Fibroblast of skin of scalp (primary cell): ENCODE measurements around the gene ABCA2.
"Not testable (repeated sequence)": the region's sequence is repeated elsewhere in the genome, so short reads cannot be mapped to it uniquely, and the experiment has no call there.

Experiments
- DNase-seq: peaks from one replicate; pipeline ENCODE4 v3.0.0-alpha.2; 2013

The ABCA2 gene

DNA sequence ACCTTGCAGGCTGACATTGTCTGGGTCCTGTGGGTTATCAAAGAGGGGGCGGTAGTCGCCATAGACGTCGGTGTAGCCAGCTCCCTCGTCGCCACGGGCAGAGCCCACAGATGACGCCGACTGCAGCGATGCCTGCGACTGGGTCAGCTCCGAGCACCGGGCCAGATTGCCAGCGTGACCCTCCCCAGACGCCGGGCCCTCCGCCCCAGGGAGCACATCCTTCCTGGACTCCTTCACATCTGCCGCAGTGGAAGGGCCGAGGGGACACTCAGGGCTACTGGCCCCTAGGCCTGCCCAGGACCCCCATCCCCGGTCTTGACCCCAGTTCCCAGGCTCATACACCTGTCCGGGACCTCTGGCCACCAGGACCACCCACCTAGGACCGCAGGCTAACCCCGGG lies 13.9 kb downstream of the ABCA2 start:
- no peak for DNase-seq

DNA sequence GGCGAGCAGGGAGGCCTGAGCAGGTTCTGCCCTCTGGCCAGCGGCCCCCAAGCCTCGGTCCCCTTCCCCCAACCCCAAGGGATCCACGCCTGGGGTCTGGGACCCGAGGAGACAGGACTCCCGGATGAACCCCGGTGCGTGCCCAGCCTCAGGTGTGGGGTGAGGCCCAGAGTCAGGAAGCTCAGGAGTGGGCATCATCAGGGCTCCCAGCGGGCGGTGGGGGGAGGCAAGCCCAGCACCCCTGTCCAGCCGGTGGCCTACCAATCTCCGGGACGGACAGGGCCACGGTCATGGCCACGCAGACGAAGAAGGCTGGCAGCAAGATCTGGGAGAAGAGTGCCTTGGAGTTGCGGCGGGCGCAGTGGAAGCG lies 14.5 kb downstream of the ABCA2 start:
- no peak for DNase-seq

DNA sequence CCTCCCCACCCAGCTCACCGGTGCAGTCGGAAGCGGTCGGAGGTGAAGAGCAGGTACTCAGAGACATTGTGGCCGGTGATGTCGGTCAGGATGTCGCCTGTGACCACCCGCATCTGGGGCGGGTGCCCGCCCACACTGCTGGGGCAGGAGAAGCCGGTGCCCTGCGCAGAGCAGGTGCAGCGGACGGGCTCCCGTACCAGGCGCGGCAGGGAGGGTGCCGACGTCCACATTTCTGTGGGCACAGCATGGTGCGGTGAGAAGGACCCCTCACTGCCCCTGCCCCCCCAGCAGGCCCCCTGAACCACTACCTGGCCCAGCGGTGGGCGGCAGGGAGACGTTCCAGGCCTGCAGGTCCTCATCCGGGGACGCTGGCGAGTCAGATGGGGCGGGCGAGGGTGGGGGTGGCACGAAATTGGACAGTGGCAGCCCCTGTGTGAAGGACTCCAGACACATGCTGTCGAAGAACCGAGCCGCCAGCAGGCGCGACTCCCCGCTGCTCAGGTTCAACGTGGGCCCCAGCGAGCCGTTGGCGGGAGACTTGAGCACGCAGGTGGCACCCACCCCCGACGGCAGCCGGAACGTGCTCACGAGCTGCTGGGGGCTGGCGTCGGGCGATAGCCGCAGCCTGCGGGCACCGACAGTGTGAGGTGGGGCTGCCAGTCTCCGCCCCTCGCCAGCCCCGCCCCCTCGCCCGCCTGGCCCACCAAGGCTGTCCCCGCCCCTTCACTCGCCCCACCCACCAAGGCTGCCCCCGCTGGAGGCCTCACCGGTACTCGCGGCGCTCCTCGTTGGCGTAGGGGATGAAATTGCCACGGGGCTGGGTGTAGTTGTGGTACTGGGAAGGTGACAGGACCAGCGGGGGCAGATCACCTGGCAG lies 15.1 kb downstream of the ABCA2 start:
- no peak for DNase-seq

DNA sequence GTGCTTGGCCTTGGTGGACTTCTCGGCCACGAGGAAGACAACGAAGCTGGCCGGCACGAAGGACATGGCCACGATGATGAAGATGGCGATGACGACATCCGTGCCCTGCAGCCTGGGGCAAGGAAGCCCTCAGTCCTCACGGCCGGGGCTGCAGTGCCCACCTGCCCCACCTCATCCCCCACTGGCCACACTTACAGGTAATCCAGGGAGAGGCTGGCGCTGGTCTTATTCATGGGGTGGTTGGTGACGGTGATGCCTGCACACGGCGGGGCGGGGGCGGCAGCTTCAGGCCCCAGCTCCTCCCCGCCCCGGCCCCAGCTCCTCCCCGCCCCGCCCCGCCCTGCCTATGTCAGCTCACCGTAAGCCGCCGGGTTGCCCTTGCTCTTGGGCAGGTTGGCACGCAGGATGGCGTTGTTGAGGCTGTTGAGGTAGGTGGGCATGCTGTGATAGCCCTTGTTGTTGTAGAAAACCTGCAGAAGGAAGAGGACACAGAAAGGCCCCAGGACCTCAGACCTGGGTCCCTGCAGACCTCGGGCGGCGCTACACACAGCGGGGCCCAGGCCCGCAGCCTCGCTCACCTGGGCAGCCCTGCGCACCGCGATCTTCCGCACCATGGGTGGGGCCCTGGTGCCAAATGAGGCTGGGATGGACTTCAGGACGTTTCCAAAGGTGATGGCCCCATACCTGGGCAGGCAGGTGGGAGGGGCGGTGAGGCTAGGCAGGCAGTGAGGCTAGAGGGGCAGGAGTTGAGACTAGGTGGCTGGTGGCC lies 15.9 kb downstream of the ABCA2 start:
- no peak for DNase-seq

DNA sequence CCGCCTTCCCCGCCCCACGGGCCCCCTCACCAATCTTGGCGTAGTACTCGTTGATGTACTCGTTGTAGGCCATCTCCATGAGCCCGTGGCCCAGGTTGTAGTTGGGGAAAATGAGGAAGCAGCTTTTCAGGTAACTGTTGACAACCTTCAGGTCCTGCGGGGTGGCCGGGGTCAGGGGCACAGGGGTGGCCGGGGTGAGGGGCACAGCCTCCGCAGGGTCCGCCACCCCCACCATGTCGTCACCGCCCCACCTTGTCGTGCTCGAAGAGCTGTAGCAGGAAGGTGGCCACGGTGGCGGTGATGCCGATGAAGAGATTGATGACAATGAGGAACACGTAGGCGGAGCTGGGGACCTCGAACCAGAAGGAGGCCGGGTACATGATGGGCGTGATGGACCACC lies 16.9 kb downstream of the ABCA2 start:
- DNase-seq, result no peak

DNA sequence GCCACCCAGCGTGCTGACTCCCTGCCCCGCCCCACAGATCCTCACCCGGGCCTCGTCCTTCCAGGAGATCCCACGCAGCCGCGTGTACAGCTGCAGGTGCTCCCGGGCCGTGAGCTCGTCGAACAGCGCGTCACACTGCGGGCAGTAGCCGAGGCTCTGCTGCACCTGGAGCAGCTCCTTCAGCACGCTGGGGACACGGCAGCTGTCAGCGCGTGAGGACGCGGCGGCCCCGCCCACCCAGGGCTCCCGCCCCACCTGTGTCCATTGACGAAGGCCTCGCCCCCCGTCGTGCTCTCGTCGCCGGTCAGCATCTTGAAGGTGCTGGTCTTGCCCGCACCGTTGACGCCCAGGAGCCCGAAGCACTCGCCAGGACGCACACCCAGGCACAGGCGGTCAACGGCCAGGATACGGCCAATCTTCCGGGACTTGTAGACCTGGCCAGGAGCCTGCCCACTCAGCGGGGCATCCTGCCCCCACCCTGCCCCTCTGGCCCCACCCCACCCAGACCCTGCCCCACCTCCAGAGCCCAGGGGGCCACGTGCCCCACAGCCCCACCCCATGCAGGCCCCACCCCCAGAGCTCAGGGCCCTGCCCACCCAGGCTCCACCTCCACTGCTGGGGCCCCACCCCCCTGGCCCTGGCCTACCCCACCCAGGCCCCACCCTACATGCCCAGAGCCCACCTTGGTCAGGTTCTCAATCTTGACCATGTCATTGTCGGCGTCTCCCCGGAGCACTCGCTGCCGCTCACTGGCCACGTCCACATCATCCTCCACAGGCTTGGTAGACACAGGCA lies 17.9 kb downstream of the ABCA2 start:
- DNase-seq, result no peak

DNA sequence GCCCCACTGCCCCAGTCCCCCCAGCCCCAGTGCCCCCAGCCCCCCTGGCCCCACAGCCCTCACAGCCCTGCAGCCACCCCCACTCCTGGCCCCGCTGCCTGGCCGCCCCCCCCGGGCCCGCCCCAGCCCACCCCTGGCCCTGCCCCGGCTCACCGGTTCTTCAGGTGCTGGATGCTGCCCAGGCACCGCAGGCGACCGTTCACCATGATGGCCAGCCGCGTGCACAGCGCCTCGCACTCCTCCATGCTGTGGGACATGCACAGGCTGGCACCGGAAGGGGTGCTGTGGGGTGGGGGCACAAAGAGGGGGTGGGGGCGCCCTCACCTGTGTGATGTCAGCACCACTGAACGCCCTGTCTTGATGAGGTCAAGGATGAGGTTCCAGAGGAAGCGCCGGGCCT lies 18.8 kb downstream of the ABCA2 start:
- DNase-seq, result no peak

DNA sequence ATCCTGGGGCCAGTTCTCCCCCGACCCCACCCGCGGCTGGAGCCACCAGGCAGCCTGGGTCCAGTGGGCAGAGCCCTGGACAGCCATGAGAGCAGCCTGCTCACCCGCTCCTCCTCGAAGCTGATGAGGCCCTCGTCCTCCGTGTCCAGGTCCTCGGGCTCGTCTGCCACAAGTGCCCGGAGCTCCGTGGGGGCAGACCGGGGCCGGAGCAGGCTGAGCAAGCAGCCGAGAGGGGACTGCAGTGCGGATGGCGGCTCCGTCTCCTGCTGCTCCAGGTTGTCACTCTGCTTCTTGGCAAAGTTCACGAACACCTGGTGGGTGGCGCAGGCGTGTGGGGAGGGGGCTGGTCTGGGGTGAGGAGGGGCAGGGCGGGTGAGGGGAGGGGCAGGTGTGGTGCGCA lies 19.7 kb downstream of the ABCA2 start:
- no peak for DNase-seq

DNA sequence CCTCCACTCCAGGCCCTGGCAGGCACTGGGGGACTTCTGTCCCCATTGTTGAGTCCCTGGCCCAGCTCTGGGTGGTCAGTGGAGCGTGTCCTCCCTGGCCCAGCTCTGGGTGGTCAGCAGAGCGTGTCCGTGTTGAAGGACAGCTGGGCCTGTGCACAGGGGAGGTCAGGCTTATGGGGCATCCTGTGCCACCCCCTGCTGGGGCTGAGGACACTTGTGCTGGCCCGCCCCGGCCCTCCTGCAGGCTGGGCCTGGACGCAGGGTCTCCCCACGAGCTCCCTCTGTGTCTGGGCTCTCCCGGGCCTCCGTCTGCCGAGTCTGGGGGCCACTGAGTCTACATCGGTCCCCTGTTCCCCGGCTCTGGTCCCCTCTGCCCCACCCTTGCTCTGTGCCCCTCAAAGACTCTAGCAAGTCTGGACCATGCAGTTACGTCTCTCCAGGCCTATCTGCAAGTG lies 20.2 kb downstream of the ABCA2 start:
- no peak for DNase-seq

DNA sequence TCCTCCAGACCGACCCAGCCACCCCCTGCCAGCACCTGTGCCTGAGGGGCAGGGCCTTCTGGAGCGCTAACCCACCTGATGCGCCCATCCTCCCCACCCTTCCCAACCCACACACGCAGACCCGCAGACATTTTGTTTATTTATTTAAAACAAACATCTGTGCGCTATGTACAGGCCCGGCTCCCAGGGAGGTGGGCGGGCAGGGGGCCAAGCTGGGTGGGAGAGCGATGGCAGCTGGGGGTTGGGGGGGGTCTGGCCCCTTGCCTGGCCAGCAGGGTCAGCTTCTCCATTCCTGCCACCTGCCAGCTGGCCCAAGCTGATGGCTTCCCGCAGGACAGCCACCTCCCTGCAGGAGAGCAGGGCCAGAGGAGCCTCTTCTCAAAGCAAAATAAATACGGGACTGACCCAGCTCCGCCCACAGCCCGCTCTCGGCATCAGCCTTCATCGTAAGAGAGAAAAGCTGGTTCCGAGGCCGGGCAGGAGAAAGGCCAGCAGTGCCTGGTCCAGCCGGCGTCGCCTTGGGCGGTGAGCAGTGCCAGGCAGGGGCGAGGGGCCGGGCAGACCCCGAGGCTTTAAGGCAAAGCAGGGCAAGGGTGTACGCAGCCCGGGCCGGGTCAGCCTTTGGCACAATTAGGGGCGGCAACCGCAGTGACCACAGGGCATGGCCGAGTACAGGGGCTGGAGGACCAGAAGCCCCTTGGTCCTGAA lies 20.8 kb downstream of the ABCA2 start:
- no peak for DNase-seq

DNA sequence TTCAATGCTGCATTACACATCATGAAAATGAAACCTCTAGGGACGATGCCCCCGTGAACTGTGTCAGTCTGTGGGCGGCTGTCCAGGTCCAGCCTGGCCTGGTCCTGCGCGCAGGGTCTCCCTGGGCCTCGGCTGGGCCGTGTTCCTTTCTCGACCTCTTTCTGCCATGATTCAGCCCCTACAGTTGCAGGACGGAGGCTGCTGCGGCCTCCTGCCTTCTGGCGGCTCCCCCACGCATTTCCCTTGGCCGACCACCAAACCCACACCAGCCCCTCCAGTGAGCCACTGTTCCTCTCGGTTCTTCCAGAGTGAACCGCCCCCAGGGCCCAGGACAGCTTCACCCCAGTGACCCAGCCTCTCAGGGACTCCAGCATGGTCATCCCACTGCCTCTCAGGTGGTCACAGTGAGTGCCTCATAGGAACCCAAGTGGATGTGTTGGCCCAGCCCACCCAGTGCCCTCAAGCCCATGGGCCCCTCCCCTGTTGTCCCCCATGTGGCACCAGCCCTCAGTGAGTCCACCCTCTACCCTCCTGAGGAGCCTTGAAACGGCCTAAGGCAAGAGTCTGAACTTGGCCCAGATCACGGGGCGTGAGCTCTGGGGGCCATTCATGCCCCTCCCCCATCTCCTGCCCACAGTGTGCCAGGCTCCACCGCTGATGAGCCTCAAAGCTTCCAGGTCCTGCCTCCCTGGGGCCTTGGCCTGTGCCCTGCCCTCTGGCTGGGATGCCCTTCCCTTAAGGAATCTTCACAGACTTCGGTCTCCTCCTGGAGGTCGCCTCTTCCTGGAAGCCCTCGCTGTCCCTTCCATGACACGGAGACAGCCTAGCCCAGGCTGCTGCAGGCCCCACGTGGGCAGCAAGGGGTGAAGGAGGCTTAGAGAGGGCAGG lies 21.7 kb downstream of the ABCA2 start:
- DNase-seq, result no peak

DNA sequence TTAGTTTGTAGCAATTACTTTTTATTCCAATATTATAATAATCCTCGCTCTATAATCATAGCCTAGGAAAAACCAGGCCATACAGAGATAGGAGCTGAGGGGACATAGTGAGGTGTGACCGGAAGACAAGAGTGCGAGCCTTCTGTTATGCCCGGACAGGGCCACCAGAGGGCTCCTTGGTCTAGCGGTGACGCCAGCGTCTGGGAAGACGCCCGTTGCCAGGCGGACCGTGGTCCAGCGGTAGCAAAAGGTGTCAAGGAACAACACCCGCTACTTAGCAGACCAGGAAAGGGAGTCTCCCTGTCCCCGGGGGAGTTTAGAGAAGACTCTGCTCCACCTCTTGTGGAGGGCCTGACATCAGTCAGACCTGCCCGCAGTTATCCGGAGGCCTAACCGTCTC lies 23.8 kb downstream of the ABCA2 start:
- not testable (repeated sequence) for DNase-seq

DNA sequence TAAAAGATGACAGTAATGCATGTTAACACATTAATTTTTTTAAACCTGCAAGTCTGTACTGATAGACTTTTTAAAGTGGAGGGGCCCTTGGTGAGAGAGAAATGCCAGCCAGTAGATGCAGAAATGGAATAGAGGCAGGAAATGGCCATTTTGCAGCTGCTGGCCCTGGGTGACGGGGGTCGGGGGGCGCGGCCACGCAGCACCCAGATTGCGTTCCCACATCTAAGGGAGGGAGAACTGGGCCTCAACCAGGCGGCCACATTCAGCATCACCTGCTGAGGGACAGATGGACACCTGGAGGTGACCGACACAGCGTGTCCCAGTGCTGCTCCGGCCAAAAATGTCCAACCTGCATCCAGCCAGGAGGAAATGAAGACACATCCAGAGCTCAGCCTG lies 25.4 kb downstream of the ABCA2 start:
- no peak for DNase-seq

DNA sequence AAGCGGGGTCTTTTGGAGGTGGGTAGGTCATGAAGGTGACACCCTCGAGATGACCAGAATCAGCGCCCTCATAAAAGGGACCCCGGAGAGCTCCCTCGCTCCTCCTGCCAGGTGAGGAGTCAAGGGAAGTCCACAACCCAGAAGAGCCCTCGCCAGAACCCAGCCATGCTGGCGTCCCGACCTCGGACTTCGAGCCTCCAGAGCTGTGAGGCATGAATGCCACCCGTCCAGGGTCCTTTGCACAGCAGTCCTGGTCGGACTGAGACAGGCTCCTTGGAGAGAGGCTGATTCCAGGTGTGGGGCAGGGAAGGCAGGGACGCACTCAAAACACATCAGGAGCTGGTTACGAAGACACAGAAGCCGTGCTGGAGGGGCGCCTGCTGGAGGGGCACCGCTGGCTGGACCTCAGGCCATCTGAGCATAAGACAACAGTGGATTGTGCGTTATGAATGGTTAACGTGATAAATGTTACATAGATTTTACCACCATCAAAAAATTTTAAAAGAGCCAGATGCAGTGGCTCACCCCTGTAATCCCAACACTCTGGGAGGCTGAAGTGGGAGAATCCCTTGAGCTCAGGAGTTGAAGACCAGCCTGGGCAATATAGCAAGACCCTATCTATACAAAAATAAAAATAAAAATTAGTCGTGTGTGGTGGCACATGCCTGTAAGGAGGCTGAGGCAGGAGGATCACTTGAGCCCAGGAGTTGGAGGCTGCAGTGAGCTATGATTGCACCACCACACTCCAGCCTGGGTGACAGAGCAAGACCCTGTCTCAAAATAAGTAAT lies 26.0 kb downstream of the ABCA2 start:
- no peak for DNase-seq

DNA sequence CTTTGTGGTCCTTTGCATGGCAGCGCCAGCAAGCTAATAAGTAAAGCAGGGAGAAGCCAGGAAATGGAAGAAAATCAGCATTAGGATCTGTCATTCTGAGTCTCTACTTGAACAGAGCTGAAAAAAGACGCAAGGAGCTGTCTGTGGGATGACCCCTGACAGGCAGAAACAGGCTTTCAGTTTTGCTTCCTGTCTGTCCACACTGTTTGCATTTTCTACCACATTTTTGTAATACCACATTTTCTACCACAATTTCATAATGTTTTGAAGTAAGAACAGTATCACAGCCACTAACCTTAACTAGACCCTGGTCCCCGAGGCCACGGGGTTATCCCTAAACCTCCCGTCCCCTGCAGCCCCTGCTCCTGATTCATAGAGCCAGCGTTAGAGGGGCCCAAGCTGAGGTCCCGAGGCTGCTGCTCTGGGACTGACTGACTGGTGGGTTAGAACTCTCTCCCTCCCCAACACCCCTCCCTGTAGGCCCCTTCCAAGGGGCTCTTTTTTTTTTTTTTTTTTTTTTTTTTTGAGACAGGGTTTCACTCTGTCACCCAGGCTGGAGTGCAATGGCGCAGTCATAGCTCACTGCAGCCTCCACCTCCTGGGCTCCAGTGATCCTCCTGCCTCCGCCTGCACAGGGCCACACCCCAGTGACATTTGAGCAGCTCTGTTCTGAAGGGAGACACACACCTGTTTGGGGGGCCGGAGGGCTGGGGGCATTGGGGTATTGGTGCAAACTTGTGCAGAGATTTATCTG lies 27.7 kb downstream of the ABCA2 start:
- DNase-seq, result peak; percentile 64

DNA sequence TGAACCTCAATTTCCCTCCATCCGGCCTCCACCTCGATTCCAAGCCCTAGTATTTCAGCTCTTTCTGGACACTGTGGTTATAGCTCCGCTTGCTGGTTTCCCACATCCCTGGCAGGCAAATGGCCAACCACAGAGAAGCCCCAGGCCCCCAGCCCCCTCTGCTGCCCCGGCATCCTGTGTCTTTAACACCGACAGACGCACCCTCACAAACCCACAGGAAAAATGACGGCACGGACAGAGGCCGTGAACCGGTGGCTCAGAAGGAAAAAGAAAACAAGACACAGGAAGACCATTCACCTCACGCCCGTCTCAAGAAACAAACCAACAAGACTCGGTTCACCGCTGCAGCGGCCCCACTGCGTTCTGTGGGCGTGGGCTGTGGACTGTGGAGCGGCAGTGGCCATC lies 30.2 kb downstream of the ABCA2 start:
- DNase-seq, result no peak

DNA sequence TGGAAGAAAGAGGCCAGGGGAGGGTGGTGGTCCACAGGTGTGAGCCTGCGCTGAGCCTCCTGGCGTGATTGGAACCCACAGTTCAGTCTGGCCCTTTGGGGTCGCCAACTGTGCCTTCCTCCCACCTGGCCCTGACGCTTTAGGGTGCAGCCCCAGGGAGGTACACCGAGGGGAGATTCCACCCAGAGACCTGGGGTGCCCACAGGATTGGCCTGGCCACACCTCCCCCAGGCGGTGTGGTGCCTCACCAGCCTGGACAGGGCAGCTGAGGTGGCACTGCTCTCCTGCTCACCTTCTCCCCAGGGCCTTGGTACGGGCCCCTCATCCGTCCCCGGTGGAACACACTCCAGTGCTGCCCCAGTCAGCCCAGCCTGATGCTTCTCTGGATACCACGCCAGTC lies 30.7 kb downstream of the ABCA2 start:
- DNase-seq, result no peak

DNA sequence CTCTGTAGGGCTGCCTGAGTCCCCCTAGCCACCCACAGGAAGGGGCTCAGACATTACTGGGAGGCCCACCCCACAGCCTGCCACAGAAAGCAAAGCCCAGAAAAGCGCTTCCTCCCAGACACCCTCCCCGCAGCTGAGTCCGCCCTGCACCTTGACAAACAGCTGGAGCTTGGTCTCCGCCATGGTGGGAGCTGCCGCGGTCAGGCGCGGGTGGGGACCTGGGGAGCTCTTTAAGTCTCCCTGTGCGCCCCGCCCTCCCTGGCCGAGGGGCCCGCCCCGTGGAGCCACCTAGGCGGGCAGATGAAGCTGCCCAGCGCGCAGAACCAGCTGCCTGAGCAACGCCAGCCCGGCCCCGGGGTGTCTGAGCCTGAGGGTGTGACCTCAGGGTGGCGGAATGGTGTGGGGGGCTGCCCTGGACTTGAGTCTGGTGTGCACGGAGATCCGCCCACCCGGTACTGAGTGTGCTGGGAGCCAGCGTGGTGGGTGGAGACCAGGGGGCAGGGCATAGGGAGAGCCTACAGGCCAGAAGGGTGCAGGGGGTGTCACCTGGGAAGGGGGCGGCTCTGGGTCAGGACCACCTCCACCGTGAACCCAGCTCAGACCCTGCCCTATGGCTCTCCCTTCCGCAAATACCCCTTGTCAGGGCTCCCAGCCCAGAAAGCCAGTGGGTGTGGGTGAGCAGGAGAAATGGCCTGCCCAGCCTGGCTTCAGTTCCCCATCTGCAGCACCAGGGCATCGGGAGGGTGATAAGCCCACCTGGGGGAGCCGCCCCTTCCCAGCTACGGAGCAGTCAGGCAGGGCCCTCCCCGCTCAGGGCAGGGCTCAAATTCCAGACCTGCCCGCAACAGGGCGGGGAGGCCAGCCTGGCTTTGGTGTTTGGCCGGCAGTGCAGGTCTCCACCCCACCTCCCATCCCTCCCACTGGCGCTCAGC lies 31.4 kb downstream of the ABCA2 start, which contains the start of gene CLIC3:
CLIC3 (minus strand) TSS at position 208 of the 932 bp plus-strand sequence; CDS start at position 183, 25 bp downstream.
- DNase-seq, result peak; percentile 15
